Naive thymus-derived CD4-positive, alpha-beta T cell (primary cell): Measurements from ENCODE around the gene PEMT. TPM values are rescaled to one million over a fixed set of nuclear protein-coding genes. Genes with fewer than 3 reads are reported as not detected.
A peak's percentile ranks its signal among the peaks of the same experiment; 100 is the strongest.

Source experiments
- ATAC-seq: fragments of 150-1000 bp; cut with Tn5 transposase; 2 replicates; pipeline ENCODE4 v1.10.0; 2021; ENCODE audit warnings: mild to moderate bottlenecking, moderate library complexity
- CTCF ChIA-PET: fragments of 350-600 bp; sonication (Branson Sonifier 250); formaldehyde crosslinking; loops from one replicate; lab custom pipeline; 2021; ENCODE audit warnings: antibody characterized with exemption; lab: Charles Lee
- POLR2A ChIA-PET: fragments of 350-600 bp; sonication (Branson Sonifier 250); formaldehyde crosslinking; loops from one replicate; lab custom pipeline; 2021; ENCODE audit warnings: antibody characterized with exemption, inconsistent platforms; lab: Charles Lee
- DNase-seq, 9 donors: peaks; one replicate each; pipeline versions ENCODE4 v3.0.0 to v3.0.0-alpha.2; 2020 to 2022; ENCODE audit warnings: mixed read lengths in 1 of 9
- H3K27ac ChIP-seq: one replicate; pipeline ENCODE4 v1.7.0; 2013; ENCODE audit warnings: mild to moderate bottlenecking, low read depth, low read length, moderate library complexity
- H3K27me3 ChIP-seq, 2 donors: one replicate each; pipeline ENCODE4 v1.7.0; 2013; ENCODE audit warnings: low read length in 2 of 2, mild to moderate bottlenecking in 2 of 2, moderate library complexity in 2 of 2; ENCODE audit not compliant: control insufficient read depth in 2 of 2, insufficient read depth in 2 of 2
- H3K36me3 ChIP-seq, 3 experiments: 1 replicate in 2 of 3; 2 replicates in 1 of 3; pipeline ENCODE4 v1.7.0; 2013; ENCODE audit warnings: low read length in 3 of 3, mild to moderate bottlenecking in 3 of 3, moderate library complexity in 1 of 3; ENCODE audit not compliant: insufficient read depth in 3 of 3, control insufficient read depth in 2 of 3
- H3K4me1 ChIP-seq, 2 donors: one replicate each; pipeline ENCODE4 v1.7.0; 2013; ENCODE audit warnings: low read length in 2 of 2, mild to moderate bottlenecking in 2 of 2, moderate library complexity in 1 of 2; ENCODE audit not compliant: control insufficient read depth in 2 of 2, insufficient read depth in 2 of 2
- H3K4me3 ChIP-seq: 2 replicates; pipeline ENCODE4 v1.7.0; 2013; ENCODE audit warnings: mild to moderate bottlenecking, low read length
- H3K9me3 ChIP-seq, 3 experiments: 1 replicate in 2 of 3; 2 replicates in 1 of 3; pipeline ENCODE4 v1.7.0; 2013; ENCODE audit warnings: low read length in 3 of 3; ENCODE audit not compliant: control insufficient read depth in 2 of 3
- H3K27ac Mint-ChIP-seq, 9 donors: one replicate each; pipeline ENCODE4 v1.8.0; 2020 to 2022; ENCODE audit warnings: mixed read lengths in 9 of 9, mild to moderate bottlenecking in 8 of 9, moderate library complexity in 5 of 9, inconsistent platforms in 2 of 9
- H3K27me3 Mint-ChIP-seq, 5 donors: one replicate each; pipeline ENCODE4 v1.8.0; 2021 to 2022; ENCODE audit warnings: mixed read lengths in 5 of 5, mild to moderate bottlenecking in 1 of 5
- H3K36me3 Mint-ChIP-seq, 5 donors: one replicate each; pipeline ENCODE4 v1.8.0; 2020 to 2022; ENCODE audit warnings: mixed read lengths in 5 of 5, mild to moderate bottlenecking in 3 of 5, inconsistent platforms in 1 of 5
- H3K4me1 Mint-ChIP-seq, 7 donors: one replicate each; pipeline ENCODE4 v1.8.0; 2020 to 2022; ENCODE audit warnings: mixed read lengths in 7 of 7, mild to moderate bottlenecking in 3 of 7, inconsistent platforms in 1 of 7
- H3K4me3 Mint-ChIP-seq, 10 donors: one replicate each; pipeline ENCODE4 v1.8.0; 2020 to 2022; ENCODE audit warnings: mild to moderate bottlenecking in 10 of 10, mixed read lengths in 10 of 10, moderate library complexity in 6 of 10, inconsistent platforms in 2 of 10
- H3K9me3 Mint-ChIP-seq, 11 donors: one replicate each; pipeline ENCODE4 v1.8.0; 2020 to 2022; ENCODE audit warnings: mixed read lengths in 11 of 11, mild to moderate bottlenecking in 4 of 11, inconsistent platforms in 1 of 11, moderate library complexity in 1 of 11
- intact Hi-C, 2 donors: fragments of 100-400 bp; cut with micrococcal nuclease; formaldehyde crosslinking; loops; one replicate each; pipeline ENCODE4 v1.15.1; 2023
- polyA plus RNA-seq, 2 donors: library from polyadenylated mRNA; unstranded; fragments of 300-500 nt; fragmentation: Illumina TruSeq; gene quantifications; one replicate each; pipeline ENCODE4 v1.2.3, GENCODE V29; 2021
- total RNA-seq, 6 experiments: library from RNA in 5 of 6; stranded (reverse) in 5 of 6; gene quantifications; 1 replicate in 5 of 6; 2 replicates in 1 of 6; pipeline ENCODE4 v1.2.3 and lab custom pipeline; 2021 to 2026

Gene PEMT
- total and polyA plus RNA-seq, 7 experiments from 2014 or later = 9.5 to 34.1 (median 12.3) TPM

DNA sequence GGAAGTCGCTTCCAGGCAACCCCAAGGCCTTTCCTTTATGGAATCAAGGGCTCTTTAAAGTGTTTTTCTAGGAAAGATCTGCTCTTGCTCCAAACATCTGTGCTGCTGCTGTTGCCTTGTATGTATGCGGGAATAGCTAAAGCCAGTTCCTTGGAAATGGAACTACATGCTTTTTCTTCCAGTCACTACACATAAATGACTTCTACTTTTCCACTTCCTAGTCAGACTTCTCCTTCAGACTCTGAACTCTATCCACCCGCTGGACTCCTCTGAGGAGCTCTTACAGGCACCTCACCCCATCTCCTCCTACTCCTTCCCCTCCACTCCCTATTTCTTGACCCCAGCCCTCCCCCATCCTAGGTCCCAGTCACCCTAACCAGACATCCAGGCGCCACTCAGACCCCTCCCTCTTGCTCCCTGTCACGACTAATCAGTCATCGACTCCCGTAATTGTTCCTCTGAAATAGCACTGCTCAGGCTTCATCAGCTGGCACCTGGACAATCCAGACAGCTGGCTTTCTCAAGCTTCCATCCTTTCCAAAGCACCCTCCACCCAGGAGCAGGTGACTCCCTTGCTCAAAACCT lies 15.0 kb upstream of the PEMT start:
- DNase-seq = no peak

DNA sequence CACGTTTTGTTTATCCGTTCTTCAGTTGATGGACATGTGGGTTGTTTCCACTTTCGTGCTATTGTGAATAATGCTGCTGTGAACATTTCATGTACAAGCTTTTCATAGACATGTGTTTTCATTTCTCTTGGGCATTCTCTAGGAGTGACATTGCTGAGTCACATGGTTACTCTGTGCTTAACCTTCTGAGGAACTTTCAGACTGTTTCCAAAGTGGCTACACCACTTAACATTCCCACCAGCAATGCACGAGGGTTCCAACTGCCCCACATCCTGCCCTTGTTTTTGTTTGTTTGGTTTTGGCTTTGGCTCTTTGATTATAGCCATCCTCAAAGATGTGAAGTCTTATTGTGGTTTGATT lies 14.2 kb upstream of the PEMT start:
- POLR2A ChIA-PET = interaction anchor here (0.6 kb wide), 1 partner anchor 339 kb away, joined by 4 read pairs; no protein-coding TSS in a partner anchor
- H3K27me3 Mint-ChIP-seq = peaks cover 0 to 3% (median 0%) of the 10 kb centered on the region in 5 donors
- intact Hi-C loops = no loop called here
- H3K27ac ChIP-seq = no peak overlapping the region
- no peaks in the 10 kb centered on the region for H3K9me3 Mint-ChIP-seq
- H3K4me1 Mint-ChIP-seq = peaks cover 0 to 5% (median 0%) of the 10 kb centered on the region in 7 donors
- H3K27me3 ChIP-seq = no peaks in the 10 kb centered on the region
- H3K4me3 ChIP-seq = no peak overlapping the region
- CTCF ChIA-PET = no interaction called here
- no peaks in the 10 kb centered on the region for H3K9me3 ChIP-seq
- no peak overlapping the region for H3K27ac Mint-ChIP-seq
- no peaks in the 10 kb centered on the region for H3K4me1 ChIP-seq
- no peak for ATAC-seq
- H3K36me3 Mint-ChIP-seq = peaks cover 0 to 3% (median 0%) of the 10 kb centered on the region in 5 donors
- DNase-seq = no peak
- H3K36me3 ChIP-seq = no peaks in the 10 kb centered on the region
- H3K4me3 Mint-ChIP-seq = no peak overlapping the region

More for the DNA sequence above, 15.0 kb upstream of the PEMT start:
- CTCF ChIA-PET = no interaction called here
- H3K27me3 Mint-ChIP-seq = peaks cover 0 to 3% (median 0%) of the 10 kb centered on the region in 5 donors
- Histone ChIP-seq H3K27ac (no peak overlapping the region), H3K36me3 (no peaks in the 10 kb centered on the region), H3K4me1 (no peaks in the 10 kb centered on the region), H3K4me3 (no peak overlapping the region), H3K9me3 (no peaks in the 10 kb centered on the region), H3K27me3 (no peaks in the 10 kb centered on the region)
- H3K27ac Mint-ChIP-seq = no peak overlapping the region
- no peaks in the 10 kb centered on the region for H3K9me3 Mint-ChIP-seq
- intact Hi-C loops = no loop called here
- peaks cover 0 to 3% (median 0%) of the 10 kb centered on the region in 5 donors for H3K36me3 Mint-ChIP-seq
- POLR2A ChIA-PET = no interaction called here
- no peak overlapping the region for H3K4me3 Mint-ChIP-seq
- H3K4me1 Mint-ChIP-seq = peaks cover 0 to 5% (median 0%) of the 10 kb centered on the region in 7 donors
- ATAC-seq = no peak

DNA sequence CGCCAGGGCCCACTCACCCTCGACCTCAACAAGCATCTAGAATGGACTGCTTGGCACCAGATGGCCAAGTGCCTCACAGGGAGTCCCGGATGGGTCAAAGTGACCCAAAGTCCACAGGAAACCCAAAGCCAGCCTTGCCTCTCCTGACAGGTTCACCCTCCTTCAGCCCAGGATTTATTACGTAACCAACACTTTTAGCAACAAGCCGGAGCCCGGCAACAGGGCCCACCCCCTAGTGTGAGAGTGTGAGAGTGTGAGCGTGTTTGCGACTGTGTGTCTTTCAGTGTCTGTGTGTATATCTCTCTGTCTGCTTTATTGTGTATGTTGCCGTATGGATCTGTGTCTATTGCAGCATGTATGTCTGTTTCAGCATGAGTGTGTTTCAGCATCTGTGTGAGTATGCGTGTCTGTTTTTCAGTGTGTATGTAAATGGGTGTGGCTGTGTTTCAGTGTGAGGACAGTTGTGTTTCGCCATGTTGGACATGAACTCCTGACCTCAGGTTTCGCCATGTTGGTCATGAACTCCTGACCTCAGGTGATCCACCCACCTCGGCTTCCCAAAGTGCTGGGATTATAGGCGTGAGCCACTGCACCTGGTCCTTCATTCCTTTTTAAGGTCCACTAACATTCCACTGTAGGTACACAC lies 13.7 kb upstream of the PEMT start:
- DNase-seq (no peak), ATAC-seq (no peak)
- peaks cover 0 to 3% (median 0%) of the 10 kb centered on the region in 5 donors for H3K27me3 Mint-ChIP-seq
- peaks cover 0 to 3% (median 0%) of the 10 kb centered on the region in 5 donors for H3K36me3 Mint-ChIP-seq
- ChIA-PET CTCF (no interaction called here), POLR2A (interaction anchor here (0.6 kb wide), 1 partner anchor 338 kb away, joined by 4 read pairs; no protein-coding TSS in a partner anchor)
- intact Hi-C loops = no loop called here
- peak overlapping the region in 1 of 9 donors; percentile 56 for H3K27ac Mint-ChIP-seq
- H3K27me3 ChIP-seq = no peaks in the 10 kb centered on the region
- no peak overlapping the region for H3K4me3 Mint-ChIP-seq
- H3K9me3 Mint-ChIP-seq = no peaks in the 10 kb centered on the region
- peaks cover 0 to 5% (median 0%) of the 10 kb centered on the region in 7 donors for H3K4me1 Mint-ChIP-seq
- no peaks in the 10 kb centered on the region for H3K4me1 ChIP-seq
- no peaks in the 10 kb centered on the region for H3K36me3 ChIP-seq
- H3K27ac ChIP-seq = no peak overlapping the region
- H3K4me3 ChIP-seq = no peak overlapping the region
- no peaks in the 10 kb centered on the region for H3K9me3 ChIP-seq

DNA sequence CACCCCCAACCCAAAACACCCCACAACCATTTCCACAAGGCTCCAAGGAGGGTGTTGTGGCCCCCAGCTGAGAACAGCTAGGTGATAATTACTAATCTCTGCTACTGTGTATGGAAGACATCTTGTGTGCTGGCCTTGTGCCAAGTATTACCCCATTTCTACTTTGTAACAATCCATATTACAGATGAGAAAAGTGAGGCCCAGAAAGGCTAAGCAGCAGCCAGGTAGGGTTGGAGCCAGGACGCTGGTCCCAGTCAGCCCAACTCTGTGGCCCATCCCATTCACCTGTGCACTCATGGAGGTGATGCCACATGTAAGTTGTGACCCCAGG lies 12.4 kb upstream of the PEMT start:
- no peak for DNase-seq
- no peaks in the 10 kb centered on the region for H3K36me3 ChIP-seq
- no peak for ATAC-seq
- ChIA-PET CTCF (no interaction called here), POLR2A (no interaction called here)
- H3K27ac Mint-ChIP-seq = no peak overlapping the region
- H3K4me1 ChIP-seq = no peaks in the 10 kb centered on the region
- intact Hi-C loops = no loop called here
- peaks cover 0 to 5% (median 0%) of the 10 kb centered on the region in 7 donors for H3K4me1 Mint-ChIP-seq
- no peaks in the 10 kb centered on the region for H3K27me3 ChIP-seq
- no peak overlapping the region for H3K27ac ChIP-seq
- H3K27me3 Mint-ChIP-seq = peaks cover 0 to 3% (median 0%) of the 10 kb centered on the region in 5 donors
- no peaks in the 10 kb centered on the region for H3K36me3 Mint-ChIP-seq
- H3K9me3 Mint-ChIP-seq = no peaks in the 10 kb centered on the region
- no peak overlapping the region for H3K4me3 Mint-ChIP-seq
- H3K4me3 ChIP-seq = no peak overlapping the region
- H3K9me3 ChIP-seq = no peaks in the 10 kb centered on the region

DNA sequence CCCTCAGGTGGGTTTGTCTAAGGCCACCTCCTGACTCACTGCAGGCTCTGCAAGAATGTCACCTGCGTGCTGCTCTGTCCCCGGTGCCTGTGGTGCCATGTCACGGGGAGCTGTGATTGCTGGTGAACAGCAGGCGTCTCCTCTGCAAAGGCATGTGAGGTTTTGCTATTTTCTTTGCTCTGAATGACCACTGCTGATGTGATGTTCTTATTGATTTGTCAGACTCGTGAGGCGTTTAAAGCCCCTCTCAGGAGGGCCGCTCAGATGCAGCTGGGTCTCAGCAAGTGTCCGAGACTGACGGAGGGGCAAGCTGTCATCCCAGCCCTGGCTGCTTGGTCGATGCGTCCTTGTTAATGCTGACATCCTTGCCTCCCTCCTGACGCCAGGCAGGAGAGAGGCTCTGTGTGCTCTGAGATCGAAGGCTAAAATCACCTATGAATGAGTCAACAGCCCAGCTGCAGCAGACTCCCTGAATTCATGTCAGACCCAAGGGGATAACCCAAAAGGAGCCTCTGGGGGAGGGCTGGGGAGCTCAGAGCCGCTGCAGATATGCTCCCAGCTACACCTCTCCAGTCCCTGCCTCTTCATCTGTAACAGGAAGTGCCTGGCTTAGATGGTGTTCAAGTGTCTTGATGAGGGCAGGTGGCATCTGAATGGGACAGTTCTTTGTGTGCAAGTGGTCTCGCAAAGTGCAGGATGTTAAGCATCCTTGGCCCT lies 11.8 kb upstream of the PEMT start:
- Mint-ChIP-seq H3K4me3 (no peak overlapping the region), H3K9me3 (no peaks in the 10 kb centered on the region), H3K36me3 (no peaks in the 10 kb centered on the region), H3K4me1 (peaks cover 0 to 5% (median 0%) of the 10 kb centered on the region in 7 donors), H3K27ac (no peak overlapping the region), H3K27me3 (peaks cover 0 to 3% (median 0%) of the 10 kb centered on the region in 5 donors)
- POLR2A ChIA-PET = no interaction called here
- CTCF ChIA-PET = interaction anchor here (0.6 kb wide), 1 partner anchor 296 kb away, joined by 3 read pairs; no protein-coding TSS in a partner anchor
- Histone ChIP-seq H3K4me3 (no peak overlapping the region), H3K27me3 (no peaks in the 10 kb centered on the region), H3K27ac (no peak overlapping the region), H3K36me3 (no peaks in the 10 kb centered on the region), H3K4me1 (no peaks in the 10 kb centered on the region), H3K9me3 (no peaks in the 10 kb centered on the region)
- intact Hi-C loops = no loop called here
- no peak for DNase-seq
- no peak for ATAC-seq

DNA sequence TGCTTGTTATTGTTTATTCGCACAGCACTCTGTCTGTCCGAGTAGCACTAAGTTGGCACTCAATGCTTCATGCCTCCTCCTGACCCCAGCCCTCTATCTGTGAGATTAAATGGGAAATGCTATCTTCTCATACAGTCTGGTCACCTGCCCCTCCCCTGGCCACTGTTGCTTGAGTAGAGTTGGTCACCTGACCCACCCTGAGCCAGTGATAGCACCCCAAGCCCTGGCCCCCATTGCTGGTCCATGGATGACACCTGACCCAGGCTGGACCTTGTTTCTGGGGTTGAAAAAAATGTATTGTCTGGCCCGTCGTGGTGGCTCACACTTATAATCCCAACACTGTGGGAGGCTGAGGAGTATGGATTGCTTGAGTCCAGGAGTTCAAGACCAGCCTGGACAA lies 8.5 kb upstream of the PEMT start:
- no peak for ATAC-seq
- Histone ChIP-seq H3K27ac (no peak overlapping the region), H3K9me3 (no peaks in the 10 kb centered on the region), H3K4me3 (no peak overlapping the region), H3K4me1 (no peaks in the 10 kb centered on the region), H3K36me3 (no peaks in the 10 kb centered on the region), H3K27me3 (no peaks in the 10 kb centered on the region)
- no peaks in the 10 kb centered on the region for H3K36me3 Mint-ChIP-seq
- peaks cover 0 to 2% (median 0%) of the 10 kb centered on the region in 7 donors for H3K4me1 Mint-ChIP-seq
- H3K4me3 Mint-ChIP-seq = no peak overlapping the region
- no peak overlapping the region for H3K27ac Mint-ChIP-seq
- no peaks in the 10 kb centered on the region for H3K27me3 Mint-ChIP-seq
- ChIA-PET POLR2A (no interaction called here), CTCF (no interaction called here)
- DNase-seq = no peak
- H3K9me3 Mint-ChIP-seq = no peaks in the 10 kb centered on the region
- intact Hi-C loops = loop anchor here (10.0 kb wide), 3 partner anchors 235 to 1255 kb away; partner anchors contain the start of genes PRPSAP2 (in 1 of the 2), SMCR8 (in 1 of the 2), SREBF1 (in 1 of the 2) and TOP3A (in 1 of the 2)
